Left ventricle myocardium inferior (tissue), 1 donor: ENCODE data around the gene FBXW2. TPM values are rescaled to one million over a fixed set of nuclear protein-coding genes. Genes with fewer than 3 reads are reported as not detected.

Source experiments
- DNase-seq: peaks from one replicate; pipeline ENCODE4 v3.0.0-alpha.2; 2020
- H3K27ac ChIP-seq: fragments of 200-600 bp; replicated peaks from 2 replicates; pipeline ENCODE4 v1.8.0; 2021
- H3K27me3 ChIP-seq: fragments of 200-600 bp; 2 replicates; pipeline ENCODE4 v1.8.0; 2021; ENCODE audit warnings: low read depth
- H3K36me3 ChIP-seq: fragments of 200-600 bp; 2 replicates; pipeline ENCODE4 v1.8.0; 2021
- H3K4me1 ChIP-seq: fragments of 200-600 bp; 2 replicates; pipeline ENCODE4 v1.8.0; 2021
- H3K4me3 ChIP-seq: fragments of 200-600 bp; 2 replicates; pipeline ENCODE4 v1.8.0; 2021; ENCODE audit warnings: mild to moderate bottlenecking, moderate library complexity
- H3K9me3 ChIP-seq: fragments of 200-600 bp; replicated peaks from 2 replicates; pipeline ENCODE4 v1.8.0; 2021
- intact Hi-C: fragments of 100-400 bp; cut with micrococcal nuclease; formaldehyde crosslinking; loops from one replicate; pipeline ENCODE4 v1.11.0; 2022
- total RNA-seq: library from RNA; stranded (reverse); fragmentation: NEBNext Ultra II Directional; extraction: Animal tissue kit (Norgen Biotek cat#: 25700); gene quantifications from one replicate; pipeline ENCODE4 v1.2.1, GENCODE V29; 2021
- TF ChIP-seq, protein P1 (sequence below): fragments of 200-600 bp; IDR thresholded peaks from 2 replicates; pipeline ENCODE4 v1.8.0; 2021; ENCODE audit warnings: antibody characterized with exemption, mild to moderate bottlenecking, borderline replicate concordance
- donor health status: DM: no; HTN: yes; CAD: no; lungs with severe emphysema.

The FBXW2 gene
- total RNA-seq, 1 donor from 2014 or later = 41.3 TPM

DNA sequence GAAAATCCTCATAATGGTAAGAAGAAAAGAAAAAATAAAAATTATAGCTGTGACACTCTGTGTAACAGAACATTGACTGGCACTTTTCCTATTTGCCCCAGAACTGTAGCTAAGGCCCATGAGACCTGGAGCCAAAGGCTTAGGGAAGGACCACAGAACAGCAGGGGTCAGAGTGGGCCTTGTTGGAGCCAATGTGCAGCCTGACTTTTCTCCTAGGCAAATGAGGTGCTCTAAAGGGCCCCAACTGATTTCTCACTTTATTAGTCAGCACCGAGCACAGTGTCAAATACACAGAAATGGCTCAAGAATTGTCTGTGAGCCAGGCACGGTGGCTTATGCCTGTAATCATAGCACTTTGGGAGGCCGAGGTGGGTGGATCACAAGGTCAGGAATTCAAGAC, 74.9 kb downstream of the FBXW2 start:
- no peak for DNase-seq
- Histone ChIP-seq H3K4me1 (peaks cover 28% of the 10 kb centered on the region), H3K4me3 (no peak overlapping the region), H3K27ac (no peak overlapping the region), H3K9me3 (no peaks in the 10 kb centered on the region), H3K36me3 (no peaks in the 10 kb centered on the region), H3K27me3 (no peaks in the 10 kb centered on the region)
- intact Hi-C loops = no loop called here
- TF ChIP-seq, protein P1, sequence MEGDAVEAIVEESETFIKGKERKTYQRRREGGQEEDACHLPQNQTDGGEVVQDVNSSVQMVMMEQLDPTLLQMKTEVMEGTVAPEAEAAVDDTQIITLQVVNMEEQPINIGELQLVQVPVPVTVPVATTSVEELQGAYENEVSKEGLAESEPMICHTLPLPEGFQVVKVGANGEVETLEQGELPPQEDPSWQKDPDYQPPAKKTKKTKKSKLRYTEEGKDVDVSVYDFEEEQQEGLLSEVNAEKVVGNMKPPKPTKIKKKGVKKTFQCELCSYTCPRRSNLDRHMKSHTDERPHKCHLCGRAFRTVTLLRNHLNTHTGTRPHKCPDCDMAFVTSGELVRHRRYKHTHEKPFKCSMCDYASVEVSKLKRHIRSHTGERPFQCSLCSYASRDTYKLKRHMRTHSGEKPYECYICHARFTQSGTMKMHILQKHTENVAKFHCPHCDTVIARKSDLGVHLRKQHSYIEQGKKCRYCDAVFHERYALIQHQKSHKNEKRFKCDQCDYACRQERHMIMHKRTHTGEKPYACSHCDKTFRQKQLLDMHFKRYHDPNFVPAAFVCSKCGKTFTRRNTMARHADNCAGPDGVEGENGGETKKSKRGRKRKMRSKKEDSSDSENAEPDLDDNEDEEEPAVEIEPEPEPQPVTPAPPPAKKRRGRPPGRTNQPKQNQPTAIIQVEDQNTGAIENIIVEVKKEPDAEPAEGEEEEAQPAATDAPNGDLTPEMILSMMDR = no peak

DNA sequence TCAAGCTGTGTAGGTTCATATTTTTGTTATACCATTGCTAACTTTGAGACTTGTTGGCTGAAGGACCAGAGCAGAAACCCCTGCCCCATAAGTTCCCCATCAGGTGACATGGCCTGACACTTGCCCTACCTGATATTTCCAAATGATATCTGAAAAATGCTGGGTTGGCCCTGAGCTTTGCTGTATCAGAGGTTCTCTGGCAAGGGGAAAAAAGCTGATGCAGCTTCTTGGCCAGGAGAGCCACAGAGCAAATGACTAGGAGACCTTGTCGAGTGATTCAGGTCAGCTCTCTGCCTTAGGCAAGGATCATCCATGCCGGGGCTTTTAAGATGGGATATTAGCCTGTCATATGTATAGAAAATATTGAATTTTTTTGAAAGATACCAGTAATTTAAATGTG, 76.0 kb downstream of the FBXW2 start:
- Histone ChIP-seq H3K27me3 (no peaks in the 10 kb centered on the region), H3K4me1 (peaks cover 37% of the 10 kb centered on the region), H3K27ac (no peak overlapping the region), H3K36me3 (no peaks in the 10 kb centered on the region), H3K9me3 (no peaks in the 10 kb centered on the region), H3K4me3 (no peak overlapping the region)
- no peak for DNase-seq
- TF ChIP-seq, protein P1 = no peak
- intact Hi-C loops = no loop called here

DNA sequence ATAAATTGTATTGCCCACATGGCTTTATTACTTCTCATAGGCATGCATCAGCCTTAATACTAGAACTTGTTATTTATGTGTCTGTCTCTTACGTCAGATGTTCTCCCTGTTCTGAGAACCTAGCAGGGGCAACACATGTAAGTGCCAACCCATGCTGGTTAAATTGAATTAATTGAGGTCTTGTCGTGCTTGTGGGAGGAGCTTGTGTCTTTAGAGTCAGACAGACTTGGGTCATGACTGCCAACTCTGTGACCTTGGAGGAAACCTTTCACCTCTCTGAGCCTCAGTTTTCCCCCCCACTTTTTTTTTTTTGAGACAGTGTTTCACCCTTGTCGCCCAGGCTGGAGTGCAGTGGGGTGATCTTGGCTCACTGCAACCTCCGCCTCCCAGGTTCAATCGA, 76.7 kb downstream of the FBXW2 start:
- intact Hi-C loops = no loop called here
- no peak for DNase-seq
- TF ChIP-seq, protein P1 = no peak
- H3K4me3 ChIP-seq = no peak overlapping the region
- no peaks in the 10 kb centered on the region for H3K9me3 ChIP-seq
- peaks cover 44% of the 10 kb centered on the region for H3K4me1 ChIP-seq
- H3K27me3 ChIP-seq = no peaks in the 10 kb centered on the region
- H3K27ac ChIP-seq = no peak overlapping the region
- no peaks in the 10 kb centered on the region for H3K36me3 ChIP-seq

DNA sequence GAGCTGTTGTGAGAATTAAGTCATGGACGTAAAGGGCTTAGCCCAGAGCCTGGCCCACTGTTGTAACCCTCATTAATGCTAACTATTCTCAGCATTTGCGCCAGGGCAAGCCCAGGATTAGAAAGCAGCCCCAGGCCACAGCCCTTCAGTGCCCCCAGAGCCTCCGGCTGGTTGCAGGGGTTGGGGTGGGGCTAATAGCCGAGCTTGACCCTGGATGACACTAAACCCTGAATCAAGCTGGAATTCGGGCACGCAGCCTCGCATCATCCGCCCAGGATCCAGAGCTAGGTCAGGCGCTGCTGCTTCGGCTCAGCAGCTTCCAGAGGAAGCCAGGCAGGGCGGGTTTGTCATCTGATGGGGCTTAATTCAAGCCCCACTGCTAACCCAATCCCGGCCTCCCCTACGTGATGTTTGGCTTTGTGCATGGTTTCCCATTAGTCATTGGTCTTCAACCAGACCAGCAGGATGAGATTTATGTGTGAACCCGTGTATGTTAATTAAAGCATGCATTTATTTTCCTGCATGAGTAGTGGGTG, 77.8 kb downstream of the FBXW2 start:
- intact Hi-C loops = no loop called here
- Histone ChIP-seq H3K9me3 (no peaks in the 10 kb centered on the region), H3K4me1 (peaks cover 52% of the 10 kb centered on the region), H3K27me3 (no peaks in the 10 kb centered on the region), H3K4me3 (peak overlapping the region; percentile 86), H3K27ac (peak overlapping the region; percentile 84), H3K36me3 (no peaks in the 10 kb centered on the region)
- DNase-seq = peak; percentile 37
- TF ChIP-seq, protein P1 = no peak

DNA sequence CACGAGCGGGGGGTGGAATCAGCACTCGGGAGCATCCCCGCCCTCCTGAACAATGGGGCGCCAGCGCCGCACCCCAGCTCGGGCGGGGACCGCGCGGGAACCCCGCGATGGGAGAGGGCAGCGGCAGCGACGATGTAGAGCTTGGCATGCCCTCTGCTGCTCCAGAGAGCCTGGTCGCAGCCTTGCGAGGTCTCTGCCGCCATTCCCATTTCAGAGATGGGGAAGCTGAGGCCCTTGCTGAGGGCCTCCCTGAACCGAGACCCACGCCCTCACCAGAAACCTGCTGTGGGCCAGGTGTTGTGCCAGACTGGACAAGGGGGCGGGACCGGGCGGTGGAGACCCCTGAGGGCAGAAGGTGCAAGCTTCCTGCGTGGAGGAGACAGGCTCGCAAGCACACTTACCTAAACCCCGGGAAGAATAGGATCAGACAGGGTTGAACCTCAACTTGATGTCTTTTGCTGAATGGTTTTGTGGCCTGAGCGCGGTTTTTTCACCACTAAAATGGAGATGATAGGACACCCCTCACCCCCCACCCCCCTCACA, 78.3 kb downstream of the FBXW2 start:
- DNase-seq = no peak
- intact Hi-C loops = no loop called here
- no peaks in the 10 kb centered on the region for H3K27me3 ChIP-seq
- H3K4me1 ChIP-seq = peaks cover 52% of the 10 kb centered on the region
- TF ChIP-seq, protein P1 = no peak
- H3K36me3 ChIP-seq = no peaks in the 10 kb centered on the region
- no peaks in the 10 kb centered on the region for H3K9me3 ChIP-seq
- peak overlapping the region; percentile 86 for H3K4me3 ChIP-seq
- H3K27ac ChIP-seq = peak overlapping the region; percentile 84
